ENCODE measurements around the gene ACLY. TPM values are rescaled to one million over a fixed set of nuclear protein-coding genes. Genes with fewer than 3 reads are reported as not detected.

The ACLY gene
- total and polyA plus RNA-seq, 10 of the 15 experiments (the other 5 are each of a cell fraction or from before 2014, with no cell fraction given) = 32.6 to 224 (median 114) TPM

DNA sequence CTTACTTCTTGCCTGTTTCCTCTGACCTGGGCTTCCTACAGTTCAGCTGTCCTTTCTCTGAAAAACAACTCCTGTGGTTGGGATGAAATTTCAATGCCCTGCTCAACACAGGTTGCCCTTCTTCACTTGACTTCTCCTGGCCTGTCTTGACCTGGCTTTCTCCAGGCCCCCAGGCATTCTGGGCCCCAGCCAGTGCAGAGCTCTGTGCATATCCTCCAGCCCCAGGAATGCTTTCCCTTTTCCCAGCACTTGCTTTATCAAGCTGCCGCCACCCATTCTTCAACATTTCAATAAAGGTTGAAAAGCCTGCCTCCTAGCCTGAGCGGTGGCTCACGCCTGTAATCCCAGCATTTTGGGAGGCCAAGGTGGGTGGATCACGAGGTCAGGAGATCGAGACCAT is 22.4 kb upstream of the ACLY start (continued):
- TF ChIP-seq, protein P1, sequence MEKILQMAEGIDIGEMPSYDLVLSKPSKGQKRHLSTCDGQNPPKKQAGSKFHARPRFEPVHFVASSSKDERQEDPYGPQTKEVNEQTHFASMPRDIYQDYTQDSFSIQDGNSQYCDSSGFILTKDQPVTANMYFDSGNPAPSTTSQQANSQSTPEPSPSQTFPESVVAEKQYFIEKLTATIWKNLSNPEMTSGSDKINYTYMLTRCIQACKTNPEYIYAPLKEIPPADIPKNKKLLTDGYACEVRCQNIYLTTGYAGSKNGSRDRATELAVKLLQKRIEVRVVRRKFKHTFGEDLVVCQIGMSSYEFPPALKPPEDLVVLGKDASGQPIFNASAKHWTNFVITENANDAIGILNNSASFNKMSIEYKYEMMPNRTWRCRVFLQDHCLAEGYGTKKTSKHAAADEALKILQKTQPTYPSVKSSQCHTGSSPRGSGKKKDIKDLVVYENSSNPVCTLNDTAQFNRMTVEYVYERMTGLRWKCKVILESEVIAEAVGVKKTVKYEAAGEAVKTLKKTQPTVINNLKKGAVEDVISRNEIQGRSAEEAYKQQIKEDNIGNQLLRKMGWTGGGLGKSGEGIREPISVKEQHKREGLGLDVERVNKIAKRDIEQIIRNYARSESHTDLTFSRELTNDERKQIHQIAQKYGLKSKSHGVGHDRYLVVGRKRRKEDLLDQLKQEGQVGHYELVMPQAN (conservative IDR thresholded peaks at IDR 0.05) = no peak

DNA sequence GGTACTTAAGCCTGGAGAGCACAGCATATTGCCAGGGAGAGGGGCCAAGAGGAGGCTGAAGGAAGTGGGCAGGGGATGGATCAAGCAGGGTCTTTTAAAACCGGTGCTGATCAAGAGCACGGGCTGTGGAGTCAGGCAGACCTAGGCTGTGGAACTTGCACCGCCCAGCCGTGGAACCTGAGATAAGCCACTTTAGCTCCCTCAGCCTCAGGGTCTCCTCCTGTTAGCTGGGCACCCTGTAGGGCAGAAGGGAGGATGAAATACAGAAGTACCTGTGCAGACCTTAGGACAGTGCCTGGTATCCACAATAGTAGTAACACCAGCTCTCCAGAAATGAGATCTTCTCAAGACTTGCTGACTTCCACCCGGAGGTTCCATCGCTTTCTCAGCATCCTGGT is 20.9 kb upstream of the ACLY start:
- Histone ChIP-seq H3K79me2 (ENCODE audit: control insufficient read depth, insufficient read depth, low read length) (no peaks in the 10 kb centered on the region), H3K36me3 (ENCODE audit: control insufficient read depth in 2 of 2, insufficient read depth in 2 of 2, low read length in 1 of 2) (no peaks in the 10 kb centered on the region), H3K4me2 (ENCODE audit: control insufficient read depth, insufficient read depth) (no peak overlapping the region), H3K9ac (ENCODE audit: control insufficient read depth, insufficient read depth, low read length) (no peak overlapping the region), H4K20me1 (ENCODE audit: control insufficient read depth, insufficient read depth) (no peaks in the 10 kb centered on the region), H3K4me1 (ENCODE audit: control insufficient read depth, insufficient read depth, low read length) (peaks cover 9% of the 10 kb centered on the region), H2AFZ (ENCODE audit: control insufficient read depth, low read depth, low read length) (no peak overlapping the region), H3K27me3 (replicated peaks in 1 of 2; ENCODE audit: control insufficient read depth in 2 of 2, insufficient read depth in 2 of 2, low read length in 1 of 2) (no peaks in the 10 kb centered on the region), H3K4me3 (no peak overlapping the region), H3K27ac (ENCODE audit: control insufficient read depth, insufficient read depth) (no peak overlapping the region), H3K9me3 (replicated peaks; ENCODE audit: control insufficient read depth, insufficient read depth, low read length) (no peaks in the 10 kb centered on the region)
- in situ Hi-C loops (cut with MboI) (no loop called here), intact Hi-C loops (cut with micrococcal nuclease; ENCODE audit: unreplicated experiment) (no loop called here)
- DNase-seq (ENCODE audit: low read depth, low spot score) (no peak), ATAC-seq (no peak), FAIRE-seq (no peak)
- no TSS peak for BruUV-seq (replicated peaks)
- WGBS (ENCODE audit: insufficient coverage, insufficient replicate concordance, low lambda C conversion rate, missing lambda C conversion rate) = 63% methylated on average over 6 of the region's 6 CpGs
- TF ChIP-seq IRF4 (IDR thresholded peaks at IDR 0.05; ENCODE audit: low read depth, low read length) (no peak), NR2F1 (conservative IDR thresholded peaks at IDR 0.05) (no peak), MEF2B (IDR thresholded peaks at IDR 0.05; ENCODE audit: partially characterized antibody, poor library complexity, severe bottlenecking) (no peak), SREBF1 (IDR thresholded peaks at IDR 0.05; ENCODE audit: low read length) (no peak)
- TF ChIP-seq, protein P2, sequence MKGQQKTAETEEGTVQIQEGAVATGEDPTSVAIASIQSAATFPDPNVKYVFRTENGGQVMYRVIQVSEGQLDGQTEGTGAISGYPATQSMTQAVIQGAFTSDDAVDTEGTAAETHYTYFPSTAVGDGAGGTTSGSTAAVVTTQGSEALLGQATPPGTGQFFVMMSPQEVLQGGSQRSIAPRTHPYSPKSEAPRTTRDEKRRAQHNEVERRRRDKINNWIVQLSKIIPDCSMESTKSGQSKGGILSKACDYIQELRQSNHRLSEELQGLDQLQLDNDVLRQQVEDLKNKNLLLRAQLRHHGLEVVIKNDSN (IDR thresholded peaks at IDR 0.05; ENCODE audit: borderline replicate concordance, extremely low read length, insufficient read depth, low read depth, low read length) = no peak
- TF ChIP-seq, protein P3, sequence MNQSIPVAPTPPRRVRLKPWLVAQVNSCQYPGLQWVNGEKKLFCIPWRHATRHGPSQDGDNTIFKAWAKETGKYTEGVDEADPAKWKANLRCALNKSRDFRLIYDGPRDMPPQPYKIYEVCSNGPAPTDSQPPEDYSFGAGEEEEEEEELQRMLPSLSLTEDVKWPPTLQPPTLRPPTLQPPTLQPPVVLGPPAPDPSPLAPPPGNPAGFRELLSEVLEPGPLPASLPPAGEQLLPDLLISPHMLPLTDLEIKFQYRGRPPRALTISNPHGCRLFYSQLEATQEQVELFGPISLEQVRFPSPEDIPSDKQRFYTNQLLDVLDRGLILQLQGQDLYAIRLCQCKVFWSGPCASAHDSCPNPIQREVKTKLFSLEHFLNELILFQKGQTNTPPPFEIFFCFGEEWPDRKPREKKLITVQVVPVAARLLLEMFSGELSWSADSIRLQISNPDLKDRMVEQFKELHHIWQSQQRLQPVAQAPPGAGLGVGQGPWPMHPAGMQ (IDR thresholded peaks at IDR 0.05; ENCODE audit: borderline replicate concordance) = no peak
- ChIA-PET CTCF (no interaction called here), POLR2A (interaction anchor here (0.6 to 1.9 kb wide), 2 partner anchors 21 to 121 kb away, joined by 3 to 5 read pairs; partner anchors contain the start of gene ACLY), RAD21 (ENCODE audit: unreplicated experiment) (interaction anchor here (1.3 kb wide), 1 partner anchor 23 kb away, joined by 3 read pairs; no protein-coding TSS in a partner anchor), SMC1A (ENCODE audit: uncharacterized antibody, unreplicated experiment) (no interaction called here)

Measured in GM12878 (cell line).